ENCODE measurements around the gene MYRFL.

The MYRFL gene

DNA sequence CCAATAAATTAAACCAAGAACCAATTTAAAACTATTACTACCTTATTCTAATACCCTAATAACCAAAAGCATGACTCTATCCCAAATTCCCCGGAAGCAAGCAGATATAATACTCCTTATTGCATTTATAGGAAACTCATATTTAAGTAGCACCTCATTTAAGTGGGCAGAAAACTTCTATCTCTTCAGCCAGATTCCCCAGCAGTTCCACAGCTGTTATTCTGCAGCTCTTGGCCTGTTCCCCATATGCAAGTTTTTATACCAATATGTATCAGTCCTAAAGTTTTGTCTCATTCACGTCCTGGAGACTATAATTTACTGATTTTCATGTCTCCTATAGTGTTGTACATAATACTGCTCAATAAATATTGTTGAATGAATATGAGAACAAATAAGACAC is 106.5 kb downstream of the MYRFL start:
- no peak for DNase-seq (ENCODE audit: low read depth, low spot score)

GRCh38 chr12:69932154-69932553 is 107.1 kb downstream of the MYRFL start:
- DNase-seq (ENCODE audit: low read depth, low spot score) = no peak

DNA sequence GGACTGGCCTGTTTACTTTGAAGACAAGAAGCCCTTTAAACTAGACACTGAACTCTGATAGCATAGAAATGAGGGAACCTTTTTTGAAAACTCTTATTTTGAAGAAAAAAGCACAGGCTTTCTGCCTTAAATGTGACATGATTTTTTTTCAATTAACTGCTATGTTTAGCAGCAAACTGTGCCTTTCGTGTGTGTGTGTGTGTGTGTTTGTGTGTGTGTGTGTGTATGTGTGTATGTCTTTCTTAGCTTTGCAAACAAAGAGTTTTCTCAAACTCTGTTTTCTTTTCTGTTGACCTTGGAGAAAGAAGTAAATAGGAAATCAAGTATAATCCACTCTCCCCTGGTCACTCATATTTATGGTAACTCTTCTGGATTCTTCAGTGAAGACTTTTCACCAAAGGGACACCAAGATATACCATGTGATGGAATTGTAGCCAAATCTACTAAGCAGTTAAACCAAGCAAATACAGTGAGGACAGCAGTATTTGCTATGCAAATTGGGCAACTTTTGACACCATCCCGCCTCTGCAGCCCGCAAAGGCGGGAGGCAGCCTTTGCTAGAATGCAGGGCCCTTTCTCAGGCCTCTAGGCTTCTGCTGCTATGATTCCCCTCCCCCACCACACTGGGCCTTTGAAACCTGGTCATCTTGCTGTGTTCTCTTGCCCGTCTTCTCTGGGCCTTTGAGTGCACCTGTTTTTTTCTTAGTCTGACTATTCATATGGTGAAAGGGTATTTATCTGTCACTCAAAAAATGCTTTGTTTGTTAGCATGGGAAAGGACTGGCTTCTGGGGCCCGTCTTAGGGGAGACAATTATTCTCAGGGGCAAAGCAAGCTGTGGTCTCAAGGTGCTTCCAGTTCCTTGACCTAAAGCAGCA is 107.9 kb downstream of the MYRFL start:
- DNase-seq (ENCODE audit: low read depth, low spot score) = no peak

DNA sequence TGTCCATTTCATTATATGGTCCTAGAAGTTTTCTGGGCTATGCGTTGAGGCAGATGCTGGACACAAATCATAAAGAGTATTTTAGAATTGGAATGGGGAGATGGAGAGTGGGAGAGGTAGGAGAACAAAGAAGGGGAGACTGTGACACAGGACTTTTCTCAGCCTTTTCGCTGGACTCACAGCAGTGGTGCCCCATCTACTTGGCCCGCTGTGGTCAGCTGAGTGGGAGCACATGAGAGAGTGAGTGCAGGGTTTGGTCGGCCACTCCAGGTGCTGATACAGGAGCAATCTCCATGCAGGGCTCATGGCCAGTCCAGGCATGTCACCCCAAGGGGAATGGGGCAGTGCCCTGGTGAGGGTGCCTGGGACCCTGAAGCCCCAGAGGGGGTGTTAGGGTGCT is 109.0 kb downstream of the MYRFL start:
- DNase-seq (ENCODE audit: low read depth, low spot score) = no peak

GRCh38 chr12:69935651-69936100 is 110.6 kb downstream of the MYRFL start:
- DNase-seq (ENCODE audit: low read depth, low spot score) = no peak

GRCh38 chr12:69936214-69936731 is 111.2 kb downstream of the MYRFL start:
- no peak for DNase-seq (ENCODE audit: low read depth, low spot score)

DNA sequence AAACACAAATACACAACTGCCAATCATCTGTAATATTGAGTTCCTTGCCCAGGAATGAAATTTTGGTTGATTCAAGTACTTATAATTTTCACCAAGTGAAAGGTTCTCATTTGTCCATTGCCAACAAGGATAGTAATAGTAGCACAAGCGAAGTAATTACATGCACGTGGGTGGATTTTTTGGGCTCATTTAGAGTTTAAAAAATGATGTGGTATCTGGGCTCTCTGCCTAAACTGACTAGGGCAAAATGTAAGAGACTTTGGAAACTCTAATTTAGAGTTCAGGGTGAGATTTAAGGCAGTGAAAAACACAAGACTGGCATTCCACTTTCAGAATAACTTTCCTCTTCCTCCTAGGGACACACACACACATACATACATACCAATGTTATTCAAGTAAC is 111.7 kb downstream of the MYRFL start:
- DNase-seq (ENCODE audit: low read depth, low spot score) = no peak

GRCh38 chr12:69947123-69947522 is 122.1 kb downstream of the MYRFL start:
- DNase-seq (ENCODE audit: low read depth, low spot score) = no peak

DNA sequence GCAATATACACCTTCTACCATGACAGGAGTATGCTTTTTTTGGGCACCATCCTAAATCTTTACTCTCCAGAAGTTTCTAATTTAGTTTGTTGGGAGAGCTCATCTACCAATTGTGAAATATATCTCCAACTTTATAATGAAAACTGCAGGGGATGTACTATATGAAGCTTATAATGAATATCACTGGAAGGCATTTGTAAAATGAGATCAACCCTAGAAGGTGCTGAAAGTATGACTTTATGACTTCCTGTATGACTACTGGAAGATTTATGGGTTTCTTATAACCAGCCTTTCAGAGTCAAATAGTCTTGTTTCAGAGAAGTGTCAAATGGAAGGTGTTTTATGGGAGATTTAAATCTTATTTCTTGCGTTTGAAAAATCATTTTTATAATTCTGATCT is 122.9 kb downstream of the MYRFL start:
- DNase-seq (ENCODE audit: low read depth, low spot score) = no peak

DNA sequence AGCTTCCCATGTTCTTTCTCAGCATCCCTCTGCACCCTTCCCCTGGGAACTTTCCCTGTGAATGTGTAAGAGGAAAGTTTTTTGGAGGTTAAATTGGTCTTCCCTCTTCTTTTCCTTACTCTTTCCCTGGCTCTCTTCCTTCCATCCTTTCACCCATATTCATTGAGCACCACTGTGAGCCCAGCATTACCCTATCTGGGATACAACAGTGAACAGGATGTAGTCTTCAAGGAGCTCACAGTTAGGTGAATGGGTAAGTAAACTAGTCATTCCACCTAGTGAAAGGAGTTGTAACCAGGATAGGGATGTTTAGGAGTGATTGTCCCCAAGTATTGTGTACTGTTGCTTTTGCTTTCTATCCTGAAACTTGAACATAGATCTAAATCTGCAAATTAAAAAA is 123.8 kb downstream of the MYRFL start:
- no peak for DNase-seq (ENCODE audit: low read depth, low spot score)

GRCh38 chr12:69949311-69950002 is 124.4 kb downstream of the MYRFL start:
- no peak for DNase-seq (ENCODE audit: low read depth, low spot score)

DNA sequence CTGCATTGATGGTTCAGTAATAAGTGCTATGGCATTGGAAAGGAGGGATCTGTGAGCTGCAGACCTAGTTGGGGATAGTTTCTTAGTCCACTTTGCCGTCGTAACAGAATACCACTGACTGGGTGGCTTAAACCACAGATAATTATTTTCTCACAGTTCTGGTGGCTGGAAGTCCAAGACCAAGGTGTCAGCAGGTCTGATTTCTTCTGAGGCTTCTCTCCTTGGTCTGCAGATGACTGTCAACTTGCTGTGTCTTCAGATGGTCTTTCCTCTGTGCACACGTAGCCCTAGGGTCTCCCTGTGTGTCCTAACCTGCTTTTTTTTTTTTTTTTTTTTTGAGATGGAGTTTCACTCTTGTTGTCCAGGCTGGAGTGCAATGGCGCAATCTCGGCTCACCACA is 126.1 kb downstream of the MYRFL start:
- DNase-seq (ENCODE audit: low read depth, low spot score) = no peak

DNA sequence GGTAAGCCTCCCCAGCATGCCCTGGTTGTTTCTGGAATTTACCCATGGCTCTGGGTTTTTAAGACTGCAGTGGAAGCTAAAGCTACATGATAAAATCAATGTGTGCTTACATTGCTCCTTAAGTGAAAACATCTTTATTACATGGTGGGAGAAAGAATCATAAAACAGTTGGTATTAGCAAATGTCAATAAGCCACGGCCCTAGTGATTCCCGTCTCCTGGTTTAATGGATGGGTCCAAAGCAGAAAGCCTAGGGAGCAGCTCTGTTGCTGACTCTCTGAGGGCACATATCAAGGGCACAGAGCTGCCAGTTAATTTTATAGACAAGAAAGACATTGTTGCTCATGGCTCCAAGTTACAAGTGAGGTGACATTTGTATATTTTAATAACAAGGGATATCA is 127.9 kb downstream of the MYRFL start:
- no peak for DNase-seq (ENCODE audit: low read depth, low spot score)

DNA sequence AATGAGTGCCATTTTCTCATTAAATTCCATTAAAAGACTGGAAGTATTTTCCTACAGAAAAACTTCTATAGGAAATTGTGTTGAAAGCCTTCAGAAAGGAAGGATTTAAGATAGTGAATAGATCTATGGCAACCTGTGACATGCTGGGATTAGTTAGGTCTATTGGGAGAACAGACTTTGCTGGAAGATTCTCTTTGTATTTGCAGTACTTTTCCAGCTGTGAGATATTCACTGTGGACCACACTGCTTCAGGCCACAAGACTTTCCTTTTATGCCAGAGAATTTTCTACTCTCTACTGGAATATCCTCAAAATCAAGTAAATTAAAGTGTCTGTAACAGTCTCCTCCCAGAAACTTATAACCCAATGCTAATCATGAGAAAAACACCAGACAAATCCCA is 136.2 kb downstream of the MYRFL start:
- DNase-seq (ENCODE audit: low read depth, low spot score) = no peak

GRCh38 chr12:69966409-69966808 is 141.4 kb downstream of the MYRFL start:
- no peak for DNase-seq (ENCODE audit: low read depth, low spot score)

DNA sequence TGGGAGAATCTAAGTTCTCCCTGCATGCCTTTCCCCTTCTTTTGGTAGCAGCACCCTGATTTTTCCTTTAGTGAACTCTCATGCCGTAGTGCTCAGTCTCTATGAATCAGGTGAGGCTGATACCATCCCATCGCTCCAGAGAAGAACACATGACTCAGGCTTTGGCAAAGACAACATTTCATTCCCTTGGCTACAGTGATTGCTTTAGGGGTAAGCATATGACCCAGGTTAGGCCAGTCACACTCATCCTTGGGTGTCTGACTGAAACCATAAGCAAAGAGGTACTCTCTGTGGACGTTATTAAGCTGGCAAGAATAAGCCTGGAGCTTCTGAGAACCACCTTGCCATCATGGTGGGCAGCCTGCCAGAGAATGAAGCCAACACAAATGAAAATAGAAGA is 141.8 kb downstream of the MYRFL start:
- no peak for DNase-seq (ENCODE audit: low read depth, low spot score)

- no peak for DNase-seq (ENCODE audit: low read depth, low spot score)
Observed at GRCh38 chr12:69969011-69969410, 144.0 kb downstream of the MYRFL start.

DNA sequence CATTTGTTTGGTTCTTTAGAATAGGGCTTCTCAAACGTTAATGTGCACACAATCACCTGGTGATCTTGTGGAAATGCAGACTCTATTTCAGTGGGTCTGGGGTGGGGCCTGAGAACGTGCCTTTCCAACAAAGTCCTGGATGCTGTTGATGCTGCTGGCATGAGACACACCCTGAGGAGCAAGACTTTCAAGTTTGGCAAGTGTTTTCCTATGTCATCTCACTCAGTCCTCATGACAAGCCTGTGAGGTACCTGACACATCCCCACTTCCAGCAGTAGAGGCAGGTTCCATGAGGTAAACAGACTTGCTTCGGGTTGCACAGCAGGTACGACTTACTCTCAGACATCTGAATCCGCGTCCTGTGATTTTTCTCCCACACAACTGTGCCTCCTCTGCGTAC is 147.1 kb downstream of the MYRFL start:
- DNase-seq (ENCODE audit: low read depth, low spot score) = no peak

GRCh38 chr12:69978020-69978419 is 153.0 kb downstream of the MYRFL start:
- no peak for DNase-seq (ENCODE audit: low read depth, low spot score)

- no peak for DNase-seq (ENCODE audit: low read depth, low spot score)
Observed at GRCh38 chr12:69981881-69982475, 157.0 kb downstream of the MYRFL start.

DNA sequence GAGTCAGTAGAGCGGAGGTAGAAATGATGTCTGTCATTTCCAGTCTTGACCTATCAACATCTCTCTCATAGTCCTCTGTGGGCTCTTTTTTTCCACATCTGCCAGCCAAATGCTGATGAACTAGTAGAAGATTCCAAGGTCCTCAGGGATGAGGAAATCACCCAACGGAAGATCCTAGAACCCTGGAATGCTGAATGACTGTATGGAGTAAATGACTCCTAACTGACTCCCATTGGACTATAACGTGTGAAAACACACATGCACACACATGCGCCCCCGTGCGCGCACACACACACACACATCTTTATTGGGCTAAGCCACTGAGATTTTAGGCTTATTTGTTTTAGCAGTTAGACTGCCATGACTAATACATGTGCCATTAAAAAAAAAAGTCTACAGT is 159.2 kb downstream of the MYRFL start:
- no peak for DNase-seq (ENCODE audit: low read depth, low spot score)

DNA sequence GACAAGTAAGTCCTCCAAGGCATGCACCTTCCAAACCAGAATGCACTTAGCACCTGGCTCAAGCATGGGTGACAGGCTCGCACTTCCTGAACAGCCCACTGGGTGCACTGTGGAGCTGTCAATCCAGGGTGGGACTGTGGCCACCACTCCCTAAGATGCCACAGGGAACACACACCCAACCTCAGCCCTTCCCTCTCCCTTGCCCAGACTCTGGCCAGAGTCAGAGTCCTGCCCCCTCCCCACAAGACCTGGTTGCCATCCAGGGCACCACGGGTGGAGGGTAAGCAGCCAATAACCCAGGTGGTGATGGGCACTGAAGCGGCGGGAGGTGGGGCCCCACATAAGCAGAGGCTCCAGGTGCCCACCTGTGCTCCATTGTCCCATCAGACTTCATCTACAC is 160.6 kb downstream of the MYRFL start:
- no peak for DNase-seq (ENCODE audit: low read depth, low spot score)
